HG03175 (cell line): Measurements from ENCODE around the gene FTCDNL1.
A peak's percentile ranks its signal among the peaks of the same experiment; 100 is the strongest.

Experiments used
- ATAC-seq: cut with Tn5 transposase; IDR thresholded peaks from one replicate; pipeline ENCODE4 v1.9.1; 2021; ENCODE audit warnings: mild to moderate bottlenecking, moderate library complexity; ENCODE audit not compliant: unreplicated experiment

The FTCDNL1 gene

GRCh38 chr2:199850718-199851500 is at the start of gene FTCDNL1:
TSS of gene FTCDNL1 (minus strand) at chr2:199851192. CDS start at chr2:199848962, 2,230 bp downstream.
- peak; percentile 95 for ATAC-seq

GRCh38 chr2:199896617-199897016 is 45.6 kb upstream of the FTCDNL1 start:
- no peak for ATAC-seq

GRCh38 chr2:199895406-199895805 is 44.4 kb upstream of the FTCDNL1 start:
- no peak for ATAC-seq

GRCh38 chr2:199883474-199884212 is 32.7 kb upstream of the FTCDNL1 start:
- no peak for ATAC-seq

GRCh38 chr2:199882667-199883066 is 31.7 kb upstream of the FTCDNL1 start:
- ATAC-seq, result no peak

GRCh38 chr2:199875400-199875799 is 24.4 kb upstream of the FTCDNL1 start:
- ATAC-seq, result no peak

GRCh38 chr2:199874209-199874608 is 23.2 kb upstream of the FTCDNL1 start:
- ATAC-seq, result no peak

- ATAC-seq, result no peak
Measured at GRCh38 chr2:199870581-199870980, 19.6 kb upstream of the FTCDNL1 start.

- ATAC-seq, result no peak
Measured at GRCh38 chr2:199869653-199870052, 18.7 kb upstream of the FTCDNL1 start.

- no peak for ATAC-seq
Measured at GRCh38 chr2:199869227-199869541, 18.2 kb upstream of the FTCDNL1 start.

- ATAC-seq, result no peak
Measured at GRCh38 chr2:199868431-199869226, 17.6 kb upstream of the FTCDNL1 start.

GRCh38 chr2:199865905-199866304 is 14.9 kb upstream of the FTCDNL1 start:
- no peak for ATAC-seq

- no peak for ATAC-seq
Measured at GRCh38 chr2:199862788-199863187, 11.8 kb upstream of the FTCDNL1 start.

- ATAC-seq, result no peak
Measured at GRCh38 chr2:199861132-199861774, 10.3 kb upstream of the FTCDNL1 start.

- ATAC-seq, result no peak
Measured at GRCh38 chr2:199855812-199856211, 4.8 kb upstream of the FTCDNL1 start.

- ATAC-seq, result no peak
Measured at GRCh38 chr2:199851883-199852282, 891 bp upstream of the FTCDNL1 start.

- no peak for ATAC-seq
Measured at GRCh38 chr2:199851501-199851810, 464 bp upstream of the FTCDNL1 start.

- no peak for ATAC-seq
Measured at GRCh38 chr2:199850218-199850717, 724 bp downstream of the FTCDNL1 start.

GRCh38 chr2:199848389-199849130 is 2.4 kb downstream of the FTCDNL1 start:
- ATAC-seq, result no peak

GRCh38 chr2:199847181-199847864 is 3.7 kb downstream of the FTCDNL1 start:
- ATAC-seq, result no peak
